GM18873 (cell line): Measurements from ENCODE around the gene SMURF2.
"Not testable (repeated sequence)": the region's sequence is repeated elsewhere in the genome, so short reads cannot be mapped to it uniquely, and the experiment has no call there.

Experiments
- ATAC-seq: cut with Tn5 transposase; IDR thresholded peaks from one replicate; pipeline ENCODE4 v1.9.1; 2021; ENCODE audit warnings: mild to moderate bottlenecking, moderate library complexity, moderate number of reproducible peaks; ENCODE audit not compliant: unreplicated experiment, low FRiP score

SMURF2 gene

DNA sequence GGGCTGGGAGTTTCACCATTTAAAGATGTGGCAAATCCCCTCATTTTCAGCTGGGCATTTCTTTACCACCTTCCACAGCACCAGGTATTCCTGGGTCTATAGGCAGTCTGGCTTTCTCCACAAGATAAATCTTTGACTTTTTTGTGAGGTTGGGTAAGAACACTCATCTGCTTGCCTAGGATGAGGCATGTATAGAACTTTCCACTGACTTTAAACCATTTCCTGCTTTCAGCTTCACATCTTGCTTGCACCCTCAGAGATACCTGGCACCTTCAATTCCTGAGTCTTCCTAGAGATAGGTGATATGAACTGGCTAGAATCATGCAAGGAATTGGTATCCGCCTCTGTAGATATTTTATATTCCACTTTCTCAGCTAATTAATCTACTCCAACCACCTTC, 27.9 kb downstream of the SMURF2 start:
- ATAC-seq, result no peak

DNA sequence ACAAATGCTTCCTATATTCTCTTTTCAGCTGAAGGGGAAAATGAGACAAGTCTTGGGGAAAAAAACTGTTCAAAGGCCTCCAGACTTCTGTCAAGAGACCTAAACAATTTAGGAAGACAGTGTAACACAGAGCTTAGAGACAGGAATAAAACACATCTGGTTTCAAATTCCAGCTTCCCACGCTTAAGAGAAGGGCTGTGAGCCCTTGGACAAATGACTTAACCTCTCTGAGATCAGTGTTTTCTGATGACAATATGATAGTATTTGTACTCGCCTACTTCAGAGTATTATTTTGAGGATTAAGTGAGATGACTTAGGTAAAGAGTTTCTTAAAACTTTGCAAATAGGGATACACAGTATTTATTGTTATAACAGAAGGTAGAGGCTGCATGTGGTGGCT, 29.5 kb downstream of the SMURF2 start:
- no peak for ATAC-seq

DNA sequence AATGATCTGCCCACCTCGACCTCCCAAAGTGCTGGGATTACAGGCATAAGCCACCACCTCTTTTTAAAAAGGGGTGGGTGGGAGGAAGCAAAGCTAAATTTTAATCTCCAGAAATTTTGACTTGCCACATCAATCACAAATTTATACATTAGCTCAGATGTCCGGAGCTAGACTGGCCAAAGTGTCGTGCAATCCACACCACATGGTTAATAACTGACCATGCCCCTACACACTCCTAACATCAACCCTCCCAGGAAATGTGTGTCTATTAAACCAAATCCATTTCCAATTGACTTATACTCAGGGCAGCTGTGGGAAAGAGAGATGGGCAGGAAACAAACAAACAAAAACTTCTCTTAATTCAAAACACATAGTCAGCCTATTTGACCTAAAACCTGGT, 29.9 kb downstream of the SMURF2 start:
- no peak for ATAC-seq

DNA sequence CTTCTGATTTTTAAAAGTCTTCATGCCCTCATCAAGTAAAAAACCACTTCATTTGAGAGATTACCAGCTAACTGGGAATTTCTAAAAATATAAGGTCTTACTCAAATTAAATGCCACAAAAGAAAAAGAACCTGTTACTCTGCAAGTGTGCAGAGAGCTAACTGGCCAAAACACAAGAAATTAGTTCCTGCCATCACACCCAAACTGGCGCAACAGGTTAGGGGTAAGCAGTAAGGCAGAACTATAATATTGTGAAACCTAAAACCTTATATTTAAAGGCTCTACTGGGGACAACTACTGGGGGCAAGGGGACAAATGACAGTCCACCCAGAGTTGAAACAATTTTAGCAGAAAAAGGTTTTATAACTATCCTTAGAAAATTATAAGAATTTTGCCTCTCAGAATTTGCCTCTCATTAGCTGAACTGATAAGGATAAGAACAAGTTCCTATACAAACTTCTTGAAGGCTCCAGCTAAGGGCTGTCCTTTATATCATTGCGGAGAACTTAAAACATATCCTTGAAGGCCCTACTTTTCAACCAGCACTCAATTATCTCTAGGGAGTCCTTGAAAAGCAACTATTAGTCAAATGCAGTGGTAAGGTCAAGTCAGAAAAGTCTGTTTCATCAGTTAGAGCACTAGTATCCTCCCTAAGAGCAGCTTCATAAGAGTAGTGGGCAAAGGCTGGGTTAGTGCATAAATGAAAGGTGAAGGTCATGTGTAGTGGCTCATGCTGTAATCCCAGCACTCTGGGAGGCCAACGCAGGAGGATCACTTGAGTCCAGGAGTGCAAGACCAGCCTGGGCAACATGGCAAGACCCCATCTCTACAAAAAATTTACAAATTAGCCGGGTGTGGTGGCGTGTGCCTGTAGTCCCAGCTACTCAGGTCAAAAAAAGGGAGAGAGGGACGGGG, 31.5 kb downstream of the SMURF2 start:
- no peak for ATAC-seq

DNA sequence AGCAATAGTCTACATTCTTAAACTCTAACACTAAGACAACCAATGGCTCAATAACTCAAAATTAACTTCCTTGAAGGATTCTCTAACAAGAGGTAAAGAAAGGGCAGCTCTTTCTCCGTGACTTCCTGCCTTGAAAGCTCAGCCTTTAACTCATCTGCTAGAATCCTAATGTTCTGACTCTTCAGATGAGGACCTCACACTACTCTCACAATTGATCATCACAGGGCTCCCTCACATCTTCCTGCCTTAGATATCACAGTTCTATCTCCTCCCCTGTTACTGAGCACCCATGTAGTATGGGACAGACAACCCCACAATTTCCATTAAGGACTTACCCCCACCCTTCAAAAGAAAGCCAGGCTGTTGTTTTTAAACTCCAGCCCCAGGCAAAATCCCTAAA, 33.5 kb downstream of the SMURF2 start:
- ATAC-seq, result no peak

DNA sequence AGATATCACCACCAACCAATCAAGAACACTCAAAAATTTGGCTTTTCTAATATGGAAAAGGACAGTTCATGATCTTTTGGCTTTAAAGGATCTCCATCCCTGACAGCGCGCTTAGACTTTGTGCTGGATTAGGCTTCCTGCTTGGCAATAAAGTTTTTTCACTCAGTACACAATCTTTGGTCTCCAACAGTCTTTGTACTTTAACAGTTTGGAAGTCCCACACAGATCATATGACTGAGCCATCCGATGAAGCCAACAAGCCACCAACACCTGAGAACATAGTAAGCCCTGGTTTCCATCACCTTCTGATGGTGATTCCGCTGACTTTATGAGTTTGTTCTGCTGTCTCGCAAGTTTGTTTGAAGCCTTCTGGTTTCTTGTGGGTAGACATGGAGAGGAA, 34.3 kb downstream of the SMURF2 start:
- ATAC-seq, result no peak

DNA sequence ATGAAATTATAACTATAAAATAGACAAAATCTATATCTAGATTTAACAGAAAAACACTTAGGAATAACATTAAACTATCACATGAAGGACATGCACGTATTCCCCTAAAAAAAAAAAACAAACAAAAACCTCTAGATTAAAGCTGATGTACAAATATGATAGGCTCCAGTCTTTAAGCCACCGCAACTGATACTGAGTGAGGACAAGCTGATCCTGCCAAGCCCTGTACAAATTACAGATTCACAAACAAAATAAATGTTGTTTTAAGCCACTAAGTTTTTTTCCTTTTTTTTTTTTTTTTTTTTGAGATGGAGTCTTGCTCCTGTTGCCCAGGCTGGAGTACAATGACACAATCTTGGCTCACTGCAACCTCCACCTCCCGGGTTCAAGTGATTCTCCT, 35.3 kb downstream of the SMURF2 start:
- no peak for ATAC-seq

DNA sequence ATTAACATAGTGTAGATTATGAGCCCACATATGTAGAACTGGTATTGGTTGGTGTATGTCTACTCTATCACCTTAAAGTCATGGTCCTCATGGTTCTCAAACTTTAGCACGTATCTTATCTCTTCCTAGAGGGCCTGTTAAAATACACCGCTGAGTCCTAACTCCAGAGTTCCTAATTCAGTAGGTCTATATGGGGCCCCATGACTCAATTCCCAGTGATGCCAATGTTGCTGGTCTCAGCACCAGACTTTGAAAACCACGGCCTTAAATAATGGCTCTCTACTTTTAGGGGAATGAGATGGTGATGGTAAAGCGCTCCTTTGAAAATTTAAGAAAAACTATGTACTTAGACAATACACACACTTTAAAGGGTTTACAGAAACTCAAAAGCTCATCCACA, 36.6 kb downstream of the SMURF2 start:
- no peak for ATAC-seq

DNA sequence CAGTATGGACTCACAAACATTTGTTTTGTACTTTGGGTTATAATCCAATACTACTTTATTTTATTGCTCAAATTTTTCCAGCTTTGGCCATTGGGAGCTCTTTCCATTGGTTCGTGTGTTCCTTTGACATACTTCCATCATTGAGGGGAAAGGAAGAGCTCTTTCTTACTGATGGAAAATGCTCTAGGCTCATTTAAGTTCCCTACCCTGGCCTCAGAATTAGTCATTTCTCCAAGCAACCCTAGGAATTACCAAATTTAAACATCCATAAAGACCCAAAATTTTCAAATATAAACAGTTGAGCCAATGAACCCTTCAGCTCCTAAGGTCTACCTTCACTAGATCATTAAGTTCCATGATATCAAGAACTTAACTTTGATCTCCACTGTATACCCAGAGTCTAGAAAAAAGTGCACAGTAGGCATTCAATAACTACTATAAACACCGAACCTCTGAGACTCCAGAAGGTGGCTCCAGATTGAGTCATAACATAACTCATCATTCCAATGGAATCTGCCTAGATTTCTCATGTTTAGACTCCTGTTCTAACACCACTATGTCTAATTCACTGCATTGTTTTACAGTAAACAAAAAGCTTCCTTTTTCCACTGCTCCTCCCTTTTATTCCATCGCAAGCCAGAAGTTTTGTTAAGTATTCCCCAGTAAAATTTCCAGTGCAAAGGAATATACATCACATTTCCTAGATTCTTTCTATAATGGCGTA, 39.0 kb downstream of the SMURF2 start:
- no peak for ATAC-seq

DNA sequence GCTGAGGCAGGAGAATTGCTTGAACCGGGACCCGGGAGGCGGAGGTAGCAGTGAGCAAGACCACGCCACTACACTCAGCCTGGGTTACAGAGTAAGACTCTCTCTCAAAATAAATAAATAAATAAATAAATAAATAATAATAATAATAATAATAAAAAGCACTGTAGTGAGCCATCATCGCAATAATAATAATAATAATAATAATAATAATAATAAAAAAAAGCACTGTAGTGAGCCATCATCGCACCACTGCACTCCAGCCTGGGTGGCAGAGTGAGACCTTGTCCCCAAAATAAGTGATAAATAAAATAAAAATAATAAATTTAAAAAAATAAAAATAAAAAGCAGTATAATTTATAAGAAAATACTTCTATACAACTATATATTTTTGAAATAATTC, 40.3 kb downstream of the SMURF2 start:
- ATAC-seq, result no peak

DNA sequence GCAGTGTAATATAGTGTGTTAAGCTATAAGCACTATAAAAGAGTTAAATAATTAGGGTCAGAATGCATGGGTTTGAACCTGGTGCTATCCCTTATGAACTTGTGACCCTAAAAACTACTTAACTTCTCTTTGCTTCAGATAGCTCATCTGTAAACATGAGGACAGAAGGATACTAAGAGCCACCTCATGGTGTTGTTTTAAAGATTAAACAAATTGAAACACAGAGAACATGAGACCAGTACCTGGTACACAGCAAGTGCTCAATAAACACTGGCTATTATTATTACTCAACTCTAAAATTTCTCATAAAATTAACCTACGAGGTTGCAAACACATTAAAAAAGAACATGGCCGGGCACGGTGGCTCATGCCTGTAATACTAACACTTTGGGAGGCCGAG, 43.3 kb downstream of the SMURF2 start:
- no peak for ATAC-seq

DNA sequence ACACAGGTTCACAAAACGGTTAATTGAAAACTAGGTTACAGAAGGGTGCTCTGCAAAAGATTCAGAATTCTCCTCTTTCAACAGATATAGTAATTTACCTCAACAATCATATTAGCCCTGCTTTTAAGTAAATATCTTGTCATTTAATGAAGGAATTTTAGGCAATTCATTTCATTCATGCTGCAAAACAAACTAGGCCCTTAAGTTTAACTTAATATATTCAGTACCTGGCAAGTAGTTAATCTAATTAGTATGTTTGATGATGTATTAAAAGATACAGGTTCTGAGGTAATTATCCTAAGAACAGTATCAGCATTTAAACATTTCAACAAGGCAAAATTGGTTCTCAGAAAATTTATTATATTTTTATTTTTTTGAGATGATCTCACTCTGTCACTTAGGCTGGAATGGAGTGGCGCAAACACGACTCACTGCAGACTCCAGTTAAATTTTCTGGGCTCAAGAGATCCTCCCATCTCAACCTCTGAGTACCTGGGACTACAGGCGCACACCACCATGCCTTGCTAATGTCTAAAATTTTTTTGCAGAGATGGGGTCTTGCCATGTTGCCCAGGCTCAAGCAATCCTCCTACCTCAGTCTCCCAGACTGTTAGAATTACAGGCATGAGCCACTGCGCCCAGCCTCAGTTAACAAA, 44.9 kb downstream of the SMURF2 start:
- no peak for ATAC-seq

DNA sequence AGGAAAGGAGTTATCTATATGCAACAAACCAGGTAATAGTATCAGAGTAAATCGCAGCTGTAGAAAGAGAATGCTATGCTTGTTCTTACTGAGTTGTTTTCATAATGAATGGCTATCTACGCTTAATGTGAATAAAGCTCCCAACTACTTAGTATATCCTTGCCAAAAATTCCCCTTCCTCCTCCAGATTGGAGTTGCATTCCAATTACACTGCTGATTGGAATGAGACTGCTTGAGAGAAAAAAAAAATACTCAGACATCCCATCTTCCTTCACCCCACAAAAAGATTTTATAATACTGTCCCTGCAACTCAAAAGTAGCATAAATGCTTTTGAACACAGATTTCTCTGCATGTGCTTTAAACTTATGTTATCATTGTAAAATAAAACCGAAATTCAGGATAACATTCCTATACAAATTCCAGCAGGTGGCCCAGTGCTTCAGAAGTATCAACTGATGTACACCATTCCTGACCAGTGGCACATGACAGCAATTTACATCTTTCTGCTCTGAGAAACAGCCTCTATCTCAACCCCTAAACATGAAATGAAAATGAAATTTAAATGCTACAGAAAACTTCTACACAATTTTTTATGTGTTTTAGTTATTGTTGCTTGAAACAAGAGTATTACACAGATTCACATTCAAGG, 47.0 kb downstream of the SMURF2 start:
- no peak for ATAC-seq

DNA sequence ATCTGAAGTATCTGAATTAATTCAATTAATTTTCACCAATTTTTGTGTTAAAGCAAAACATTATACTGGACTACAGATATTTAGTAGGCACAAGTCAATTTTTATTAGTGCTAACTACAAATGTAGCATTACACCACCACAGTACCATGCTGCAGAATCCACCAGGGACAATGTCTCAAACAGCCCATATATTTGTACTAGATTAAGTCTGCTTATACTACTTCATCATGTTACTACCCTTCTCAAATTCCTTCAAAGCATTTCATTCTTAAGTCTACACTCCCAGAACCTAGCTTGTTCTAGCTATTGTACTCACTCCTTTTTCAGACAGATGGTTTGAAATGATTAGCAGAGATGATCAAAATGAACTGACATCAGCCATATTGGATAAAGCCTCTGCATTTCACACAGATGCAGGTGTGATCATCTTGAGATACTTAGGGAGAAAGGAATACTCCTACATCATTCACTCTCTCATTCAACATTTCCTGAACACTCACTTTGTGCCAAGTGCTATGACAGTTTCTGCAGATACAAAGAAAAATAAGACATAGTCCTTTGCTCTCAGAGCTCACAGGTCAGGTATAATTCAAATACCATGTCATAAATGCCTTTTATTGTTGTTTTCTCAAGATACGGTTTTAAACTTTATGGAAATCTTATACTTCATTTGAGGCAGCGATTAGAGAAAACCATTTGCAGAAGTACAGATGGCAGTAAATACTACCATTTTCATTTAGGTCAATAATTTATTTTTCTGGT, 47.7 kb downstream of the SMURF2 start:
- ATAC-seq, result no peak

DNA sequence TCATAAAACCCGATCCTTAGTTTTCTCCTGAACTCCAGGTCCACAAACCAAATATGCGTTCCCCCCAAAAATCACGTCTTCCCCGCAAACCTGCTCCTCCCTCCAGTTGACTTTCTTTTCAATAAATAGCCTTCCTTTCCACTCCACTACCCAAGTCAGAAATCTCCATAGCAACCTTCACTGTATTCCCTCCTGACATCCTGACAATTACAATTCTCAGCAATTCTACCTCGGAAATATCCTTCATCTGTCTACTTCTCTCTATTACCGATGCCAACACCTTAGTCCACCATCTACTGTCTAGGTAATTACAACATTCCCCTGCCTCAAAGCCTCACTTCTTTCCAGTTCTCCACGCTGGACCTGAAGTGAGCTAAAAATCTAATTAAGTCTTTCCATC, 50.7 kb downstream of the SMURF2 start:
- ATAC-seq, result no peak

DNA sequence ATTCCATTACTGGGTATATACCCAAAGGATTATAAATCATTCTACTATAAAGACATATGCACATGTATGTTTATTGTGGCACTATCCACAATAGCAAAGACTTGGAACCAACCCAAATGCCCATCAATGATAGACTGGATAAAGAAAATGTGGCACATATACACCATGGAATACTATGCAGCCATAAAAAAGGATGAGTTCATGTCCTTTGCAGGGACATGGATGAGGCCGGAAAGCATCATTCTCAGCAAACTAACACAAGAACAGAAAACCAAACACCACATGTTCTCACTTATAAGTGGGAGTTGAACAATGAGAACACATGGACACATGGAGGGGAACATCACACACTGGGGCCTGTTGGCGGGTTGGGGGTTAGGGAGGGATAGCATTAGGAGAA, 51.9 kb downstream of the SMURF2 start:
- not testable (repeated sequence) for ATAC-seq

DNA sequence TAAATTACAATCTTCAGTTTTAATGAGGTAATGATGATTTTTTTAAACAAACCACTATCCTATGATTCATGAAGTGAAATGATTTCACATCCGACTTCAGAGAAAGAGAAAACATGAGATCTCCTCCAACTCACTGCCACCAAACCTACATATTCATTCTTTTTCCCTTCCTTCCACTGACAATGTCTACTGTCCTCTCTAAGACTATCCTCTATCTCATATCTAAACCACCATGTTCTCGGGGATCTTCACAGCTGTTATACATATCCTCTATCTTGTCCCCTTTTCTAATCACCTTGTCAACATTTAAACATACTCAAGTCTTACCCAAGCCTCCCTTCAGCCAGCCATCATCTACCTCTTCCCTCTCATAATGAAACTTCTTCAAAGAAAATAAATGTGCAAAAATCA, 53.5 kb downstream of the SMURF2 start:
- no peak for ATAC-seq

DNA sequence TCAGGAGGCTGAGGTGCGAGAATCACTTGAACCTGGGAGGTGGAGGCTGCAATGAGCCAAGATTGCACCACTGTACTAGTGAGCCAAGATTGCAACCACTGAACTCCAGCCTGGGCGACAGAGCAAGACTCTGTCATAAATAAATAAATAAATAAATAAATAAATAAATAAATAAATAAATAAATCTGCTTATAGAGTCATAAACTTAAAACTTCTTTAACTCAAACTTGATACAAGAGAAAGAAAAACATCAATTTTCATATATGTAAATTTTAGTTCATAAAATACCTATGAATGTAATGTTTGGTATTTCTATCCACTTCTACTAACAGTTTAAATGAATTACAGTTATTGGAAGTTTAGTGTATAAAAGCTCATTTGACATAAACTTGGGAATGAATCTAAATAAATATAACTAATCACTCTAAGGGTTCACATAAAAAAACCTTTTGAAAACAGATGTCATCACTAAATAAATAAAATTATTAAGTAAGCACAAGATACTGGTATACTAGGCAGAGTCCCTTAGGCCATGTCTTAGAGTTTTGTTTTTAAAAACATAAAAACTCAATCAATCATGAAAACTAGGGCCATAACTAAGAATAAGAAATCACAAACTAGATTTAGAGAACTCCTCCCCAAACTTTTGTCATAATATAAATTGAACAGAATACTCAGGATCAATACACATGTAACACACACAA, 54.1 kb downstream of the SMURF2 start:
- ATAC-seq, result no peak

DNA sequence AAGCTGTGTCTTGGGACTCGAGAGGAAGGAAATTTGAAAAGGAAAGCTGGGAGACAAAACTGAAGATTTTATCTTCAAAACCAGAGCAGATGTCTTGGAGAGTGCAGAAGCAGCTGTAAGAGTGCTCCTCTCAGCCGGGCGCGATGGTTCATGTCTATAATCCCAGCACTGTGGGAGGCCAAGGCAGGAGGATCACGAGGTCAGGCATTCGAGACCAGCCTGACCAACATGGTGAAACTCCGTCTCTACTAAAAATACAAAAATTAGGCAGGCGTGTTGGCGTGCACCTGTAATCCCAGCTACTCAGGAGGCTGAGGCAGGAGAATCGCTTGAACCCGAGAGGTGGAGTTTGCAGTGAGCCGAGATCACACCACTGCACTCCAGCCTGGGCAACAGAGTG, 57.6 kb downstream of the SMURF2 start:
- ATAC-seq, result not testable (repeated sequence)

DNA sequence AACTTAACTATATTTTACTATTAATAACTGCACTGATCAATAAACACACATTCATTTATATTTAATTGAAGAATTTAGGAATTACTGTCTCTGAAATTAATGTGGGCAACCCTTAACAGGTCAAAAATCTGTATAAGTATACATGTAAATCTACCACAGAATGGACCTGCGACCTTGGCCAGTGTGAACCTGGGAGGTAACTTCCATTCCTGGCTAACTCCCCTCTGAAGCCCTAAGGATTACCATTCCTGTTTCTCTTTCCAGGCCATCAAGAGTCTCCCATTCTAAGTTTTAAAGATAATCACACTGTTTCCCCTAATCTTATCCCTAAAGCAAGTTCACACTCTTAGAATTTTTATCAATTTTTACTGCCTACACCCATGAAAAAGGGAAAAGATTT, 58.1 kb downstream of the SMURF2 start:
- no peak for ATAC-seq
